Measurements from ENCODE around the gene NAT16. TPM values are rescaled to one million over a fixed set of nuclear protein-coding genes. Genes with fewer than 3 reads are reported as not detected.

The NAT16 gene
- total and polyA plus RNA-seq, 9 of the 15 experiments (the other 6 are each of a cell fraction or from before 2014, with no cell fraction given) = 0.04 TPM; not detected in 8

GRCh38 chr7:101206665-101207042, 26.6 kb upstream of the NAT16 start (continued):
- no peak for TF ChIP-seq KDM5B (IDR thresholded peaks at IDR 0.05; ENCODE audit: insufficient replicate concordance, low read depth, low read length)
- no peak for TF ChIP-seq TRIM25 (IDR thresholded peaks at IDR 0.05; ENCODE audit: borderline replicate concordance)
- no peak for TF ChIP-seq ZNF449 (CRISPR knock-in tag; IDR thresholded peaks at IDR 0.05)

- Histone ChIP-seq H4K20me1 (replicated peaks; ENCODE audit: control insufficient read depth, insufficient read depth, low read length) (no peaks in the 10 kb centered on the region), H3K9me1 (ENCODE audit: control insufficient read depth, insufficient read depth, low read length) (no peaks in the 10 kb centered on the region), H3K27ac (ENCODE audit: extremely low read depth, low read depth, low read length) (no peak overlapping the region), H3K4me1 (replicated peaks in 1 of 2; ENCODE audit: control insufficient read depth in 2 of 2, insufficient read depth in 2 of 2, low read length in 2 of 2) (peaks cover 2 to 38% of the 10 kb centered on the region in 2 experiments), H3K4me2 (ENCODE audit: insufficient read depth, low read length) (no peak overlapping the region), H3K9me3 (replicated peaks; ENCODE audit: control insufficient read depth, insufficient read depth, low read depth, low read length) (no peaks in the 10 kb centered on the region), H3K36me3 (ENCODE audit: control insufficient read depth, insufficient read depth, low read length) (peaks cover 40% of the 10 kb centered on the region; the same call in 2 of the 3 replicates), H3K9ac (ENCODE audit: insufficient read depth in 1 of 2, low read depth in 2 of 2, low read length in 2 of 2) (peak overlapping the region in 1 of 2 experiments; percentile 20; a peak in 2 of 4 replicates), H3K79me2 (ENCODE audit: control insufficient read depth, insufficient read depth, low read length) (no peaks in the 10 kb centered on the region), H2AFZ (ENCODE audit: low read depth, low read length) (no peak overlapping the region), H3K4me3 (no peak overlapping the region), H3K27me3 (ENCODE audit: control insufficient read depth in 2 of 2, insufficient read depth in 2 of 2, low read length in 2 of 2) (peaks cover 0 to 7% of the 10 kb centered on the region in 2 experiments; a peak in 1 of 5 replicates)
- peak; percentile 44 for TF ChIP-seq POLR2G (IDR thresholded peaks at IDR 0.05; ENCODE audit: low read depth, low read length)
- no peak for TF ChIP-seq DNMT1 (IDR thresholded peaks at IDR 0.05)
- ATAC-seq (no peak), DNase-seq (ENCODE audit: extremely low read depth in 1 of 4, low spot score in 3 of 4) (no peak), FAIRE-seq (no peak)
- POLR2A ChIA-PET = interaction anchor here (1.1 kb wide), 1 partner anchor 17 kb away, joined by 3 read pairs; no protein-coding TSS in a partner anchor
- BruUV-seq (replicated peaks) = no TSS peak
- intact Hi-C loops (cut with micrococcal nuclease) = no loop called here
- in situ Hi-C loops (cut with MboI) = no loop called here
- CTCF ChIA-PET (ENCODE audit: low intra/inter-chr PET ratio) = no interaction called here
- WGBS (ENCODE audit: insufficient coverage, low coverage, missing lambda C conversion rate) = 89% methylated on average over 31 of the region's 32 CpGs
Observed at GRCh38 chr7:101205901-101206664, 26.0 kb upstream of the NAT16 start.
